Astrocyte of the cerebellum (primary cell): Measurements from ENCODE around the gene WNT9B.

Experiments used
- DNase-seq: peaks from one replicate; pipeline ENCODE4 v3.0.0-alpha.2; 2011; ENCODE audit warnings: low read depth
- H3K4me3 ChIP-seq: 2 replicates; pipeline ENCODE4 v1.5.1; 2011; ENCODE audit warnings: mild to moderate bottlenecking, low read depth, low read length, moderate library complexity
- in situ Hi-C: cut with HindIII; loops from 2 replicates; pipeline ENCODE4 v1.10.0; 2017; ENCODE audit warnings: low sequenced_read_pairs
- TF ChIP-seq, protein P1 (sequence below): IDR thresholded peaks from 2 replicates; pipeline ENCODE4 v1.5.1; 2012; ENCODE audit warnings: low read length, low read depth, moderate library complexity, mild to moderate bottlenecking; ENCODE audit errors: missing control alignments

Gene WNT9B

DNA sequence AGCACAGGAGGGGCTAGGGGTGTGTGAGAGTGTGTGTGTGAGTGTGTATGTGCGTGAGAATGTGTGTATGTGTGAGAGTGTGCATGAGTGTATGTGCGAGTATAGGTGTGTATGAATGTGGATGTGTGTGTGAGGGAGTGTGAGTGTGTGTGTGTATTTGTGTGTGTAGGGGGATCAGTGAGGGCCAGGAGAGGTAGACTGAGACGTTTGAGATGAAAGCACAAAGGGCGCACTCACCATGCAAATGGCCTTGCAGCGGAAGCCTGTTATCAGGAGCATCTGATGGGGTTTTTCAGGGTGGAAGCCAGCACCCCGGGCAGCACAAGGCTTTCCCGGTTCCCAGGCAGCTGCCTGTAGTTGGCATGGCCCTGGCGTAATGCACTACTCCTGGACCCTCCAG is 14.9 kb downstream of the WNT9B start:
- in situ Hi-C loops, result no loop called here
- TF ChIP-seq, protein P1, sequence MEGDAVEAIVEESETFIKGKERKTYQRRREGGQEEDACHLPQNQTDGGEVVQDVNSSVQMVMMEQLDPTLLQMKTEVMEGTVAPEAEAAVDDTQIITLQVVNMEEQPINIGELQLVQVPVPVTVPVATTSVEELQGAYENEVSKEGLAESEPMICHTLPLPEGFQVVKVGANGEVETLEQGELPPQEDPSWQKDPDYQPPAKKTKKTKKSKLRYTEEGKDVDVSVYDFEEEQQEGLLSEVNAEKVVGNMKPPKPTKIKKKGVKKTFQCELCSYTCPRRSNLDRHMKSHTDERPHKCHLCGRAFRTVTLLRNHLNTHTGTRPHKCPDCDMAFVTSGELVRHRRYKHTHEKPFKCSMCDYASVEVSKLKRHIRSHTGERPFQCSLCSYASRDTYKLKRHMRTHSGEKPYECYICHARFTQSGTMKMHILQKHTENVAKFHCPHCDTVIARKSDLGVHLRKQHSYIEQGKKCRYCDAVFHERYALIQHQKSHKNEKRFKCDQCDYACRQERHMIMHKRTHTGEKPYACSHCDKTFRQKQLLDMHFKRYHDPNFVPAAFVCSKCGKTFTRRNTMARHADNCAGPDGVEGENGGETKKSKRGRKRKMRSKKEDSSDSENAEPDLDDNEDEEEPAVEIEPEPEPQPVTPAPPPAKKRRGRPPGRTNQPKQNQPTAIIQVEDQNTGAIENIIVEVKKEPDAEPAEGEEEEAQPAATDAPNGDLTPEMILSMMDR, result no peak
- DNase-seq, result no peak
- H3K4me3 ChIP-seq, result no peak overlapping the region

DNA sequence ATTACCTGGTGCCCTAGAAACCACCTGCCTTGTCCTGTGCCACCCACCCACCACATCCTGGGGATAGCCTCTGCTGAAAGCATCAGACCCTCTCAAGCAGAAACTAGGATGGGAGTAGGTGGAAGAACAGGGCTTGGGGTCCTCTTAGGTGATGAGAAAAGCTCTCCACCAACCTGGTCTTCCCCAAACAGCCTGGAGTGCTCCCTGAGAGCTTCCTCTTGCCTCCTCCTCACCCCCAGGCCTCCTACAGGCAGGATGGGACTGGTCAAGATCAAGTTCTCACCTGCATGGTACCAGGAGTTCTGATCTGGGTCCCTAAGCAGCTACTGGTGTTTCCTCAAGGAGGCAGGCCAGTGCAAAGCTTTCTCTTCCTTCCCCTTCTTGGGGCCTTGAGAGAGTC is 15.4 kb downstream of the WNT9B start:
- in situ Hi-C loops, result no loop called here
- no peak for DNase-seq
- TF ChIP-seq, protein P1, result no peak
- no peak overlapping the region for H3K4me3 ChIP-seq

DNA sequence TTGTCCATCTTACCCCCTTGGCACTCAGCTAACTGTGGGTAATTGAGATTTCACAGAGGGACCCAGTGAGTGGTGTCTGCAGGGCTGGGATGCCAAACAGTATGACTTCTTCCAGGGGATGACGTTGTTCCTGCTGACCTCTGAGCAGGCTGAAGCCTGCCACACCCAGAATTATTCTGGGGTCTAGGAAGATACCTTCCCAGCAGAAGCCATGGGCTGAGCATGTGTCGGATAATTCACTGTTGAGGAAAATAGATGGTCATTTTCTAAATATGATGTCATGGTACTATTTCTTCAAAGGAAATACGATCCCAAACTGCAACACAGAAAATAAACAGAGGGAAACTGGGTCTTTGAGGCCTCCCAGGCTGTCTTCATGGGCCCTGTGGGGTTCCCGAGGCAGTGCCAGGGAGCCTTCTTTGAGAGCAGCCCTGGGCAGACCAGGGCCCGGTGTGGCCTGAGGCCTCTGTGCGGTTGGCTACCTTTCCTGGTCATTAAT is 17.4 kb downstream of the WNT9B start:
- in situ Hi-C loops, result no loop called here
- TF ChIP-seq, protein P1, result no peak
- no peak overlapping the region for H3K4me3 ChIP-seq
- no peak for DNase-seq

DNA sequence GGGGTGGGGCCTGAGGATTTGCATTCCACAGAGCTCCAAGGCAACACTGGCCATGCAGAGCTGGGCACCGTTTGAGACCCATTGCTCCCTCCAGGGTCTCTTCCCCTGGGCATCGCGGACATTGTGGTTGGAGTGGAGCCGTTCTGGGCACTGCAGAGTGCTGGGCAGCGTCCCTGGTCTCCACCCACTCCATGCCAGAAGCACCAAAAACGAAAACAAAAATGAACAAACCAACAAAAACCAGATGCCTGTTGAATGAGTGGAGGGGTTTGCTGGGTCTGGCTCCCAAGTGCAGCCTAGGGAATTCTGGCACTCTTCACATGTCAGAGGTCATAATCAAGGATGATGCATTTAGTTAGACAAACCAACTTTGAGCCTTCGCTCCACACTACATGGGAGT is 17.9 kb downstream of the WNT9B start:
- in situ Hi-C loops, result no loop called here
- TF ChIP-seq, protein P1, result no peak
- no peak overlapping the region for H3K4me3 ChIP-seq
- no peak for DNase-seq

DNA sequence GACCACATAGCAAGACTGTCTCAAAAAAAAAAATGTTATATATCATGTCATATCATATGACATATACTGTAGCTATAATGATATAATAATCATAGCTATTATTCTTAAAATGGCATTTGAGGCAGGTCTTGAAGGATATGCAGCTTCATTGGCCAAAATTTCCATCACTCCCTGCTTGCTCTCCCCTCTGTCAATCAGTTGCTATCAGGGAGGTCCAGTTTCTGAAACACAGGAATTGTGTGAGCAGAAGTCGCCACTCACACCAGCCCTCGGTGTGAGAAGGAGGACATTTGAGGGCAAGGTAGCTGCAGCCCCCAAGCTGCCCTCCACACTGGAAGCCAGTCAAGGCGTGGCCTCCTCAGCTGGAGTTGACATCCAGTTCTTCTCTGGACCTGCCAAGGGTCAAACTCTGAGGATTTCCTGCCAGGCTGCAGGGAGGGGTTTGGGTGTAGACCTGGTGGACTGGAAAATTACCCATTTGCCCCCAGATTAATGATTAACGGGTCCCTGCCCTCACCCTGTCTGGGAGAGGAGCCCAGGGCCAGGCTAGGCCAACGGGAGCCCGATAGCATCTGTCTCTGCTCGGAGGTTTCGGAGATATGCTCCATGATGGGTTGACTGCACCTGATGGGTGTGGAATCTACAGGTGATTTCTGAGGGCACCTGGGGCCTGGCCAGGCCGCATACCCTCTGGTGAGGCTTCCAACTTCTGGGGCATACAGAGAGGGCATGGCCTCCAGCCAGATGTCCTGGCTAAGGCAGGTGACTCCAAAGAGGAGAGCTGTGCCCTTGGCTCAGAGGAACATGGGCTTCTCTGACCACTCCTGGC is 18.8 kb downstream of the WNT9B start:
- in situ Hi-C loops, result no loop called here
- TF ChIP-seq, protein P1, result no peak

DNA sequence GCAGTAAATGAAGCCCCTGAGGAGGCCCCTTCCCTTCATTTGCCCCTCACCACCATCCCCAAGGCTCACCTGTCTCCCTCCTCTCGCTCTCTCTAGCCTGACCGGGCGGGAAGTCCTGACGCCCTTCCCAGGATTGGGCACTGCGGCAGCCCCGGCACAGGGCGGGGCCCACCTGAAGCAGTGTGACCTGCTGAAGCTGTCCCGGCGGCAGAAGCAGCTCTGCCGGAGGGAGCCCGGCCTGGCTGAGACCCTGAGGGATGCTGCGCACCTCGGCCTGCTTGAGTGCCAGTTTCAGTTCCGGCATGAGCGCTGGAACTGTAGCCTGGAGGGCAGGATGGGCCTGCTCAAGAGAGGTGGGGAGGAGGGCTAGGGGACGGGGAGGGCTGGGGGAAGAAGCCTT is 21.0 kb downstream of the WNT9B start:
- in situ Hi-C loops, result no loop called here
- TF ChIP-seq, protein P1, result no peak
- H3K4me3 ChIP-seq, result no peak overlapping the region
- no peak for DNase-seq

More for the DNA sequence above, 18.8 kb downstream of the WNT9B start:
- no peak overlapping the region for H3K4me3 ChIP-seq
- DNase-seq, result no peak
